Left lung (tissue), 10 donors: ENCODE results near the gene THEMIS. TPM values are rescaled to one million over a fixed set of nuclear protein-coding genes. Genes with fewer than 3 reads are reported as not detected.

Experiments
- ATAC-seq: fragments of 200-7000 bp; cut with Tn5 transposase; one replicate; pipeline ENCODE4 v1.9.1; 2020; ENCODE audit warnings: moderate library complexity
- DNase-seq, 4 donors: peaks; one replicate each; pipeline ENCODE4 v3.0.0-alpha.2; 2013 to 2020
- H3K27ac ChIP-seq, 2 donors: fragments of 200-600 bp; sonication (generic) in 1 of 2; one replicate each; pipeline versions ENCODE4 v1.5.0 to v1.8.0; 2020 to 2021
- H3K27me3 ChIP-seq, 2 donors: fragments of 200-600 bp; sonication (generic) in 1 of 2; one replicate each; pipeline versions ENCODE4 v1.5.0 to v1.8.0; 2020 to 2021
- H3K36me3 ChIP-seq, 2 donors: fragments of 200-600 bp; sonication (generic) in 1 of 2; one replicate each; pipeline versions ENCODE4 v1.5.0 to v1.8.0; 2020 to 2021
- H3K4me1 ChIP-seq, 2 donors: fragments of 200-600 bp; one replicate each; pipeline ENCODE4 v1.8.0; 2021
- H3K4me3 ChIP-seq, 2 donors: fragments of 200-600 bp; sonication (generic) in 1 of 2; one replicate each; pipeline versions ENCODE4 v1.5.0 to v1.8.0; 2020 to 2021; ENCODE audit warnings: mild to moderate bottlenecking in 1 of 2
- H3K9me3 ChIP-seq, 2 donors: fragments of 200-600 bp; sonication (generic) in 1 of 2; one replicate each; pipeline versions ENCODE4 v1.5.0 to v1.8.0; 2020 to 2021
- intact Hi-C, 2 donors: fragments of 100-400 bp; cut with DNase I; formaldehyde crosslinking; loops; one replicate each; pipeline versions ENCODE4 v1.11.2 to v1.14.2; 2022
- polyA plus RNA-seq, 6 donors: library from polyadenylated mRNA; unstranded; fragments of 120-200 nt; gene quantifications; one replicate each; pipeline ENCODE4 v1.2.1, GENCODE V29; 2013; ENCODE audit not compliant: insufficient read length in 6 of 6
- total RNA-seq, 2 donors: library from RNA; stranded (reverse); fragmentation: NEBNext Ultra II Directional; extraction: Animal tissue kit (Norgen Biotek cat#: 25700); gene quantifications; one replicate each; pipeline ENCODE4 v1.2.1, GENCODE V29; 2021
- TF ChIP-seq, protein P1 (sequence below), 2 donors: fragments of 200-600 bp; sonication (generic) in 1 of 2; IDR thresholded peaks; one replicate each; pipeline versions ENCODE4 v1.5.0 to v1.8.0; 2021; ENCODE audit warnings: antibody characterized with exemption in 2 of 2
- donor health status: DM: no; HTN: yes; CAD: no.
- donor health status: DM: no; HTN: no; CAD: no.

THEMIS gene
- total and polyA plus RNA-seq, 8 donors, result 0.08 to 2.6 (median 0.20) TPM

DNA sequence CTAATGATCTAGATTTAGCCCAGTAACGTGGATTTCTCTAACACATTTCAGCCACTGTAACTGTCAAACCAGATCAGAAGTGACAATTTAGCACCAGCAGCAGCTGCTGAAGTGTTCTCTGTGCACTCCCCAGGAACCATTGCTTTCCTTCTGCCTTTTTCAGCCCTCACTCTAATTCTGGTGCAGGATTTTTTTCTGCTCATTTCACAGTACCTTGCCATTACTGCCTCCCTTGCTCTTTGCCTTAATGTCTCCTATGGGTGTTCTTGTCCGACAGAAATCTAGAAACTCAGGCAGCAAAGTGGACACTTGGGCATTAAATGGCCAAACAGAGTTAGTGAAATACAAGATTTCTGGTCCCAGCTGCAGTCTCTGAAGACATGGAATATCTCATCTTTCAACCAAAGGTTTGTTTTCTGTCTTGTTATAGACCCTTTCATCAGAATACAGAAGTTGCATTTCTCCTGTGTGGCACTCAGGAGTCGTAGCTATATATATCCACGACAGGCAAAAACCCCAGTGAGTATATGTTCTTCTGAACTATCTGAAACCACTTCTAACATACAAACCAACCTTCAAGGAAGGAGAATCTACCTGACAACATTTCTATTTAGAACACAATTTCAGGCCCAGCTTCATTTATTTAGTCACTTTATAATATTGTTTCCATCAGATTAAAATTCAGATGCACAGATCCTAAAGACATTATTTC lies 92.9 kb downstream of the THEMIS start:
- TF ChIP-seq, protein P1, sequence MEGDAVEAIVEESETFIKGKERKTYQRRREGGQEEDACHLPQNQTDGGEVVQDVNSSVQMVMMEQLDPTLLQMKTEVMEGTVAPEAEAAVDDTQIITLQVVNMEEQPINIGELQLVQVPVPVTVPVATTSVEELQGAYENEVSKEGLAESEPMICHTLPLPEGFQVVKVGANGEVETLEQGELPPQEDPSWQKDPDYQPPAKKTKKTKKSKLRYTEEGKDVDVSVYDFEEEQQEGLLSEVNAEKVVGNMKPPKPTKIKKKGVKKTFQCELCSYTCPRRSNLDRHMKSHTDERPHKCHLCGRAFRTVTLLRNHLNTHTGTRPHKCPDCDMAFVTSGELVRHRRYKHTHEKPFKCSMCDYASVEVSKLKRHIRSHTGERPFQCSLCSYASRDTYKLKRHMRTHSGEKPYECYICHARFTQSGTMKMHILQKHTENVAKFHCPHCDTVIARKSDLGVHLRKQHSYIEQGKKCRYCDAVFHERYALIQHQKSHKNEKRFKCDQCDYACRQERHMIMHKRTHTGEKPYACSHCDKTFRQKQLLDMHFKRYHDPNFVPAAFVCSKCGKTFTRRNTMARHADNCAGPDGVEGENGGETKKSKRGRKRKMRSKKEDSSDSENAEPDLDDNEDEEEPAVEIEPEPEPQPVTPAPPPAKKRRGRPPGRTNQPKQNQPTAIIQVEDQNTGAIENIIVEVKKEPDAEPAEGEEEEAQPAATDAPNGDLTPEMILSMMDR (IDR thresholded peaks at IDR 0.05), result no peak
- intact Hi-C loops, result no loop called here
- no peaks in the 10 kb centered on the region for H3K36me3 ChIP-seq
- H3K9me3 ChIP-seq, result no peaks in the 10 kb centered on the region
- DNase-seq, result no peak
- H3K4me1 ChIP-seq, result no peaks in the 10 kb centered on the region
- H3K27me3 ChIP-seq, result no peaks in the 10 kb centered on the region
- H3K27ac ChIP-seq, result no peak overlapping the region
- ATAC-seq, result no peak
- H3K4me3 ChIP-seq, result no peak overlapping the region

DNA sequence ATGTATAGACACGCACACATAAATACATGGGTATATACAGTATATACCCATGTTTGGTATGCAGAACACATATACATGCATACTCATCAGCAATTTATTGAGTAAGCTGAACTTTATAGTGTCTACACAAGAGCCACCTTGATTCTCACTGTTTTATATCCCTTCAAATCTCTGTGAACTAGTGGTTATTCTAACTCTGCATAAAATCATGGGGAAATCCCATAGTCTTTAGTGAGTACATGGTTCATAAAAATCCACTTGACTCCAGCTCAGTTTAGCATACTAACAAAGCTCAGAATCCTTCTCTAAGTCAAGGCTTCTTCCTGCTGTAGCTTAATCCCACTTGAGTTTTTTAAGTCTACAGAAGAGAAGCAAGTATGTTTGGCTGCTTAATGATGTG lies 104.1 kb downstream of the THEMIS start:
- TF ChIP-seq, protein P1 (IDR thresholded peaks at IDR 0.05), result no peak
- intact Hi-C loops, result no loop called here

DNA sequence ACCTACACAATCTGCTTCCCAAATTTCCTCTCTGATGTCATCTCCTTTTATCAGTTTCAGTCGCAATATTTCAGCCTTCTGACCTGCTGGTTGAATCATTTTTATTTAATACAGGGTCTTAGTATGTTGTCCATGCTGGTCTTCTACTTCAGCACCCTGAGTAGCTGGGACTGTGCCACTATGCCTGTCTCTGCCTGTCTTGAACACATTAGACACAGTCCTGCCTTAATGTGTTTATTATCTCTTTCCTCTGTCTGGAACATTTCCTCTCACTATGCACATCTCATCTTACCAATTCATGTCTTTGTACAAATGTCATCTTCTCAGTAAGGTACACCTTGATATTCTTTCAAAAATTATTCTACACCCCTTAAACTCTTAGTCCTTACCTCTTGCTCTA lies 106.5 kb downstream of the THEMIS start:
- H3K4me1 ChIP-seq, result no peaks in the 10 kb centered on the region
- H3K27ac ChIP-seq, result no peak overlapping the region
- H3K36me3 ChIP-seq, result no peaks in the 10 kb centered on the region
- TF ChIP-seq, protein P1 (IDR thresholded peaks at IDR 0.05), result no peak
- H3K9me3 ChIP-seq, result peaks cover 0 to 2% of the 10 kb centered on the region in 2 donors
- no peak for ATAC-seq
- intact Hi-C loops, result no loop called here
- no peaks in the 10 kb centered on the region for H3K27me3 ChIP-seq
- no peak for DNase-seq
- no peak overlapping the region for H3K4me3 ChIP-seq

More for the DNA sequence above, 104.1 kb downstream of the THEMIS start:
- Histone ChIP-seq H3K4me3 (no peak overlapping the region), H3K9me3 (no peaks in the 10 kb centered on the region), H3K27me3 (no peaks in the 10 kb centered on the region), H3K27ac (no peak overlapping the region), H3K4me1 (no peaks in the 10 kb centered on the region), H3K36me3 (no peaks in the 10 kb centered on the region)
- ATAC-seq, result no peak
- DNase-seq, result no peak

DNA sequence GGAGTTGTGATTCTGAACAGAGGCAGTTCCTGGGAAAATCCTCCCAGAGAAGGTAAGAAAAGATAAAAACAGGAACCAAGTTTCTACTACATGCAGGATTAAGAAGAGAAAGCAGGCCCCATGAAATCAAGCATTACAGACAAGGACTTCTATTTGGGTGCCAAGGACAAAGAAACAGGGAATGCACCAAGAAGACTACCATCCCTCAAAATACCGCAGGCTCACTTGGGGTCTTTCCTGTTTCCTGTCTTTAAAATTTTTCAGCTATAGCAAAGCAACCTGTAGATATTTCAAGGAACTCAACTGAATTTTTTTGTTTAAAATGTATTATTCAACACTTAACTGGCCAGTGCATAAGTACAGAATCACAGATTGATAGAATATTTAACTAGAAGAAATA lies 107.5 kb downstream of the THEMIS start:
- Histone ChIP-seq H3K9me3 (peaks cover 0 to 2% of the 10 kb centered on the region in 2 donors), H3K27me3 (no peaks in the 10 kb centered on the region), H3K4me3 (no peak overlapping the region), H3K36me3 (no peaks in the 10 kb centered on the region), H3K4me1 (no peaks in the 10 kb centered on the region), H3K27ac (no peak overlapping the region)
- TF ChIP-seq, protein P1 (IDR thresholded peaks at IDR 0.05), result no peak
- ATAC-seq (no peak), DNase-seq (no peak)
- intact Hi-C loops, result no loop called here

DNA sequence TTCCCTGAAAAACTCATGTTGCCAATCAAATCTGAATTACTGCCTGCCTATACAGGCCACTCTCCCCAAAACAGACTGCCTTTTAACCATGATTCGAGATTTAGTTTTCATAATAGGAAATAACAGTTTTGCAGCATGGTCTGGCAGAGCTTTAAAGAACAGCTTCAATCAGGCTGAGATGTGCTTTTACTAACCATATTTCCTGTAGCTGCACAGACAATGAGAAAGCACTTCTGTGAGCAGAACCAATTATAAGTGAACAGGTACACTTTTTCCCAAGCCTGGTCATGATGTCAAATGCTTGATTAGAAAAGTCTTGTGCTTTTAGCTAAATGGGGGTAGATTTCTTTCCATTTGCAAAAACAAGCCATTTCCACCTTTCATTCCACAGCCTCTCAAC lies 108.2 kb downstream of the THEMIS start:
- Histone ChIP-seq H3K36me3 (no peaks in the 10 kb centered on the region), H3K9me3 (peaks cover 0 to 2% of the 10 kb centered on the region in 2 donors), H3K27ac (no peak overlapping the region), H3K4me1 (no peaks in the 10 kb centered on the region), H3K27me3 (no peaks in the 10 kb centered on the region), H3K4me3 (no peak overlapping the region)
- intact Hi-C loops, result no loop called here
- ATAC-seq (no peak), DNase-seq (no peak)
- TF ChIP-seq, protein P1 (IDR thresholded peaks at IDR 0.05), result no peak
